ENCODE data around the gene EIF2AK3. TPM values are rescaled to one million over a fixed set of nuclear protein-coding genes. Genes with fewer than 3 reads are reported as not detected.
A peak's percentile ranks its signal among the peaks of the same experiment; 100 is the strongest.

The EIF2AK3 gene
- total and polyA plus RNA-seq, 10 of the 15 experiments (the other 5 are each of a cell fraction or from before 2014, with no cell fraction given) = 5.0 to 44.7 (median 22.4) TPM

- DNase-seq (ENCODE audit: low read depth, low spot score) (no peak), FAIRE-seq (no peak), ATAC-seq (no peak)
- ChIA-PET SMC1A (ENCODE audit: uncharacterized antibody, unreplicated experiment) (interaction anchor here (0.8 to 1.7 kb wide), 3 partner anchors 13 to 27 kb away, joined by 3 to 4 read pairs (median 3); no protein-coding TSS in a partner anchor), RAD21 (ENCODE audit: unreplicated experiment) (no interaction called here), POLR2A (no interaction called here), CTCF (interaction anchor here (1.5 to 1.7 kb wide), 2 partner anchors 9 to 28 kb away, joined by 6 to 10 read pairs; no protein-coding TSS in a partner anchor)
- no peaks in the 10 kb centered on the region for H3K79me2 ChIP-seq (ENCODE audit: control insufficient read depth, insufficient read depth, low read length)
- no peaks in the 10 kb centered on the region for H4K20me1 ChIP-seq (ENCODE audit: control insufficient read depth, insufficient read depth)
- no peak overlapping the region for H3K4me2 ChIP-seq (ENCODE audit: control insufficient read depth, insufficient read depth)
- no peaks in the 10 kb centered on the region for H3K36me3 ChIP-seq (ENCODE audit: control insufficient read depth in 2 of 2, insufficient read depth in 2 of 2, low read length in 1 of 2)
- H3K9ac ChIP-seq (ENCODE audit: control insufficient read depth, insufficient read depth, low read length) = no peak overlapping the region
- BruUV-seq (replicated peaks) = no TSS peak
- intact Hi-C loops (cut with micrococcal nuclease; ENCODE audit: unreplicated experiment) (no loop called here), in situ Hi-C loops (cut with MboI) (no loop called here)
- no peak overlapping the region for H3K27ac ChIP-seq (ENCODE audit: control insufficient read depth, insufficient read depth)
- WGBS (ENCODE audit: insufficient coverage, insufficient replicate concordance, low lambda C conversion rate, missing lambda C conversion rate) = 88% methylated on average over 7 of the region's 7 CpGs
- TF ChIP-seq YBX1 (IDR thresholded peaks at IDR 0.05) = no peak
- TF ChIP-seq SMAD5 (IDR thresholded peaks at IDR 0.05; ENCODE audit: low read depth) = no peak
- no peak for TF ChIP-seq CBX5 (IDR thresholded peaks at IDR 0.05; ENCODE audit: low read depth)
- no peak for TF ChIP-seq KDM1A (IDR thresholded peaks at IDR 0.05; ENCODE audit: borderline replicate concordance)
- no peak for TF ChIP-seq NBN (IDR thresholded peaks at IDR 0.05)
- no peak for TF ChIP-seq SP1 (IDR thresholded peaks at IDR 0.05; ENCODE audit: low read depth, low read length)
- TF ChIP-seq SUZ12 (IDR thresholded peaks at IDR 0.05; ENCODE audit: unreplicated experiment) = no peak
- peaks cover 7% of the 10 kb centered on the region; the same call in 1 of the 2 replicates for H3K4me1 ChIP-seq (ENCODE audit: control insufficient read depth, insufficient read depth, low read length)
- no peak overlapping the region for H2AFZ ChIP-seq (ENCODE audit: control insufficient read depth, low read depth, low read length)
- no peaks in the 10 kb centered on the region for H3K27me3 ChIP-seq (replicated peaks in 1 of 2; ENCODE audit: control insufficient read depth in 2 of 2, insufficient read depth in 2 of 2, low read length in 1 of 2)
- no peak overlapping the region for H3K4me3 ChIP-seq
- H3K9me3 ChIP-seq (replicated peaks; ENCODE audit: control insufficient read depth, insufficient read depth, low read length) = peaks cover 2% of the 10 kb centered on the region; the same call in 2 of the 3 replicates
Measured at GRCh38 chr2:88641330-88641729, 14.1 kb upstream of the EIF2AK3 start.

- Histone ChIP-seq H3K4me3 (no peak overlapping the region), H3K79me2 (ENCODE audit: control insufficient read depth, insufficient read depth, low read length) (no peaks in the 10 kb centered on the region), H3K4me1 (ENCODE audit: control insufficient read depth, insufficient read depth, low read length) (peaks cover 7% of the 10 kb centered on the region; the same call in 1 of the 2 replicates), H3K27ac (ENCODE audit: control insufficient read depth, insufficient read depth) (no peak overlapping the region), H3K9me3 (replicated peaks; ENCODE audit: control insufficient read depth, insufficient read depth, low read length) (peaks cover 2% of the 10 kb centered on the region; the same call in 2 of the 3 replicates), H3K27me3 (replicated peaks in 1 of 2; ENCODE audit: control insufficient read depth in 2 of 2, insufficient read depth in 2 of 2, low read length in 1 of 2) (no peaks in the 10 kb centered on the region), H3K36me3 (ENCODE audit: control insufficient read depth in 2 of 2, insufficient read depth in 2 of 2, low read length in 1 of 2) (no peaks in the 10 kb centered on the region), H3K4me2 (ENCODE audit: control insufficient read depth, insufficient read depth) (no peak overlapping the region), H2AFZ (ENCODE audit: control insufficient read depth, low read depth, low read length) (no peak overlapping the region), H4K20me1 (ENCODE audit: control insufficient read depth, insufficient read depth) (no peaks in the 10 kb centered on the region), H3K9ac (ENCODE audit: control insufficient read depth, insufficient read depth, low read length) (no peak overlapping the region)
- BruUV-seq (replicated peaks) = no TSS peak
- SMC1A ChIA-PET (ENCODE audit: uncharacterized antibody, unreplicated experiment) = interaction anchor here (0.9 to 1.0 kb wide), 2 partner anchors 29 to 52 kb away, joined by 3 read pairs; partner anchors contain the start of gene RPIA
- 0% methylated on average over 1 of the region's 1 CpG for WGBS (ENCODE audit: insufficient coverage, insufficient replicate concordance, low lambda C conversion rate, missing lambda C conversion rate)
- POLR2A ChIA-PET = no interaction called here
- DNase-seq (ENCODE audit: low read depth, low spot score) = no peak
- no peak for FAIRE-seq
- CTCF ChIA-PET = interaction anchor here (0.8 to 1.7 kb wide), 3 partner anchors 30 to 50 kb away, joined by 3 to 10 read pairs (median 4); no protein-coding TSS in a partner anchor
- RAD21 ChIA-PET (ENCODE audit: unreplicated experiment) = interaction anchor here (0.6 kb wide), 1 partner anchor 83 kb away, joined by 3 read pairs; no protein-coding TSS in a partner anchor
- ATAC-seq = no peak
- TF ChIP-seq E4F1 (IDR thresholded peaks at IDR 0.05; ENCODE audit: borderline replicate concordance, partially characterized antibody) (no peak), KLF5 (IDR thresholded peaks at IDR 0.05; ENCODE audit: partially characterized antibody) (peak; percentile 34), TCF7 (IDR thresholded peaks at IDR 0.05; ENCODE audit: borderline replicate concordance) (no peak), PKNOX1 (IDR thresholded peaks at IDR 0.05) (peak; percentile 18; the same call in 1 of the 2 replicates)
- intact Hi-C loops (cut with micrococcal nuclease; ENCODE audit: unreplicated experiment) (no loop called here), in situ Hi-C loops (cut with MboI) (no loop called here)
Measured at GRCh38 chr2:88639865-88640264, 12.6 kb upstream of the EIF2AK3 start.
